ENCODE results near the gene GMDS.

GRCh38 chr6:2229039-2229438, 16.4 kb downstream of the GMDS start:
- TF ChIP-seq SP1 (IDR thresholded peaks at IDR 0.05; ENCODE audit: low read depth, low read length) = no peak
- TF ChIP-seq CTCF (IDR thresholded peaks at IDR 0.05; ENCODE audit: control extremely low read depth in 1 of 3, insufficient read depth in 1 of 3, low read depth in 1 of 3, low read length in 3 of 3) = no peak
- no peak for TF ChIP-seq EP300 (IDR thresholded peaks at IDR 0.05; ENCODE audit: borderline replicate concordance in 1 of 2, low read depth in 2 of 2, low read length in 2 of 2)
- no peak for TF ChIP-seq POLR2A (IDR thresholded peaks at IDR 0.05; ENCODE audit: control extremely low read depth in 1 of 2, low read depth in 2 of 2, low read length in 2 of 2)
- TF ChIP-seq RFX5 (IDR thresholded peaks at IDR 0.05; ENCODE audit: borderline replicate concordance, low read depth, low read length) = no peak
- no peak for TF ChIP-seq CEBPB (IDR thresholded peaks at IDR 0.05; ENCODE audit: low read depth, low read length)
- TF ChIP-seq MAX (IDR thresholded peaks at IDR 0.05) = no peak
- no peak for TF ChIP-seq POLR2AphosphoS5 (IDR thresholded peaks at IDR 0.05; ENCODE audit: low read depth, low read length)
- no peak for TF ChIP-seq EZH2 (IDR thresholded peaks at IDR 0.05; ENCODE audit: low read depth, low read length, severe bottlenecking)
- no peak for TF ChIP-seq ATF2 (IDR thresholded peaks at IDR 0.05; ENCODE audit: low read length)
- TF ChIP-seq TEAD4 (IDR thresholded peaks at IDR 0.05; ENCODE audit: low read depth, low read length) = no peak
